ENCODE measurements around the gene ZIC1. TPM values are rescaled to one million over a fixed set of nuclear protein-coding genes. Genes with fewer than 3 reads are reported as not detected.
A peak's percentile ranks its signal among the peaks of the same experiment; 100 is the strongest.

The ZIC1 gene
- total RNA-seq, 1 experiment from 2014 or later = not detected

GRCh38 chr3:147422601-147423536, 13.7 kb downstream of the ZIC1 start:
- H3K56ac ChIP-seq (ENCODE audit: insufficient read length, low read depth, low read length) = no peak overlapping the region
- H4K8ac ChIP-seq (replicated peaks; ENCODE audit: insufficient read length, low read depth, low read length) = no peak overlapping the region
- H3K9me3 ChIP-seq (ENCODE audit: control insufficient read depth, low read depth, low read length) = no peaks in the 10 kb centered on the region
- no peak overlapping the region for H2AK5ac ChIP-seq (ENCODE audit: insufficient read length, low read length)
- no peak overlapping the region for H2BK120ac ChIP-seq (ENCODE audit: low read depth, low read length, poor library complexity, severe bottlenecking)
- no peak overlapping the region for H3K9ac ChIP-seq (ENCODE audit: extremely low read depth, insufficient read length, low read length)
- H2BK12ac ChIP-seq (ENCODE audit: insufficient read length, low read depth, low read length) = no peak overlapping the region
- no peak overlapping the region for H2AFZ ChIP-seq (ENCODE audit: low read length)
- H3K4ac ChIP-seq (ENCODE audit: low read depth, low read length) = no peak overlapping the region
- no peak overlapping the region for H3K18ac ChIP-seq (ENCODE audit: insufficient read length, low read depth, low read length)
- no peak overlapping the region for H2BK5ac ChIP-seq (ENCODE audit: insufficient read length, low read length)
- H2BK15ac ChIP-seq (ENCODE audit: low read depth, low read length) = no peak overlapping the region
- H3K9me3 Mint-ChIP-seq = no peaks in the 10 kb centered on the region; a peak in 2 of 5 replicates
- H3T11ph ChIP-seq (ENCODE audit: low read length) = no peak overlapping the region
- H4K20me1 ChIP-seq (ENCODE audit: control insufficient read depth, insufficient read depth, insufficient read length) = no peaks in the 10 kb centered on the region
- H3K27me3 ChIP-seq (ENCODE audit: insufficient read depth, low read length) = peaks cover 67% of the 10 kb centered on the region
- H3K36me3 Mint-ChIP-seq (ENCODE audit: insufficient read depth in 1 of 3, low read depth in 3 of 3) = no peaks in the 10 kb centered on the region; a peak in 1 of 7 replicates
- H3K27ac Mint-ChIP-seq = no peak overlapping the region
- H3K79me2 ChIP-seq (ENCODE audit: insufficient read depth, low read length) = no peaks in the 10 kb centered on the region
- no peak overlapping the region for H2BK20ac ChIP-seq (ENCODE audit: low read depth, low read length, poor library complexity, severe bottlenecking)
- H3K4me1 ChIP-seq (ENCODE audit: insufficient read depth, low read length) = peaks cover 5% of the 10 kb centered on the region; the same call in 1 of the 2 replicates
- peak overlapping the region; percentile 49 for H3K4me2 ChIP-seq (ENCODE audit: insufficient read depth, insufficient read length, low read length)
- H3K23ac ChIP-seq (ENCODE audit: insufficient read length, low read depth, low read length) = no peak overlapping the region
- no peak overlapping the region for H3K27ac ChIP-seq (ENCODE audit: insufficient read length, low read depth, low read length)
- TF ChIP-seq, protein P1, sequence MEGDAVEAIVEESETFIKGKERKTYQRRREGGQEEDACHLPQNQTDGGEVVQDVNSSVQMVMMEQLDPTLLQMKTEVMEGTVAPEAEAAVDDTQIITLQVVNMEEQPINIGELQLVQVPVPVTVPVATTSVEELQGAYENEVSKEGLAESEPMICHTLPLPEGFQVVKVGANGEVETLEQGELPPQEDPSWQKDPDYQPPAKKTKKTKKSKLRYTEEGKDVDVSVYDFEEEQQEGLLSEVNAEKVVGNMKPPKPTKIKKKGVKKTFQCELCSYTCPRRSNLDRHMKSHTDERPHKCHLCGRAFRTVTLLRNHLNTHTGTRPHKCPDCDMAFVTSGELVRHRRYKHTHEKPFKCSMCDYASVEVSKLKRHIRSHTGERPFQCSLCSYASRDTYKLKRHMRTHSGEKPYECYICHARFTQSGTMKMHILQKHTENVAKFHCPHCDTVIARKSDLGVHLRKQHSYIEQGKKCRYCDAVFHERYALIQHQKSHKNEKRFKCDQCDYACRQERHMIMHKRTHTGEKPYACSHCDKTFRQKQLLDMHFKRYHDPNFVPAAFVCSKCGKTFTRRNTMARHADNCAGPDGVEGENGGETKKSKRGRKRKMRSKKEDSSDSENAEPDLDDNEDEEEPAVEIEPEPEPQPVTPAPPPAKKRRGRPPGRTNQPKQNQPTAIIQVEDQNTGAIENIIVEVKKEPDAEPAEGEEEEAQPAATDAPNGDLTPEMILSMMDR (conservative IDR thresholded peaks at IDR 0.05) = no peak
- H3K27me3 Mint-ChIP-seq (ENCODE audit: low read depth) = peaks cover 96% of the 10 kb centered on the region
- H3K4me3 Mint-ChIP-seq = peak overlapping the region; percentile 23 to 84; a peak in 4 of 5 replicates
- H3K14ac ChIP-seq (ENCODE audit: insufficient read depth, low read length) = no peak overlapping the region
- WGBS (ENCODE audit: extremely low coverage, insufficient read length, low lambda C conversion rate) = no CpG with 5 or more reads among the region's 36 CpGs
- peaks cover 36 to 53% of the 10 kb centered on the region in 2 experiments for H3K4me1 Mint-ChIP-seq
- H3K79me1 ChIP-seq (ENCODE audit: insufficient read depth, low read depth, low read length, poor library complexity, severe bottlenecking) = no peaks in the 10 kb centered on the region
- H4K91ac ChIP-seq (ENCODE audit: insufficient read length, low read depth, low read length) = no peak overlapping the region
- no peak overlapping the region for H4K5ac ChIP-seq (ENCODE audit: insufficient read length, low read depth, low read length)
- DNase-seq = peak; percentile 62
- H3K23me2 ChIP-seq (ENCODE audit: insufficient read length, low read depth, low read length, poor library complexity, severe bottlenecking) = peaks cover 22% of the 10 kb centered on the region
